ENCODE data around the gene PTPRT.

GRCh38 chr20:42949950-42950349 lies 239.8 kb downstream of the PTPRT start:
- TF ChIP-seq POLR2AphosphoS5 (IDR thresholded peaks at IDR 0.05; ENCODE audit: insufficient read depth in 1 of 2, low read depth in 1 of 2): no peak
- no peak for TF ChIP-seq CTCF (IDR thresholded peaks at IDR 0.05)
- TF ChIP-seq POLR2A (IDR thresholded peaks at IDR 0.05): no peak
